Measurements from ENCODE around the gene VPS37B.
"Not testable (repeated sequence)": the region's sequence is repeated elsewhere in the genome, so short reads cannot be mapped to it uniquely, and the experiment has no call there.

VPS37B gene

DNA sequence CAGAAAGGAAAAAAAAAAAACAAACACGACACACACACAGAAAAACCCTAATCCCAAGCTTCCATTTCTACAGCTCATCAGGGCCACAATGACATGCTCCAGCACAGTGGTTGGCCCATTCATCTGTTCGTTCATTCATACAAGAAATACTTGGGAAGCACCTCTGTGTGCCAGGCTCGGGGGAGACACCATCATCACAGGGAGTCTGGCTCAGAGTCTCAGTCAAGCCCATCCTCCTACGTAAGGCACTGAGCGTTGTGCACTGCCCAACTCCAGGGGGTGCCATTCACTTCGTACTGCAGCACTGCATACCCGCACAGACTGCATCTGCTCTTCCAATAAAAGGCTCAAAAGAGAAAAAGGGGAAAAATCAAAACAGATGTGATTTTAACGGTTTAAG, 15.3 kb downstream of the VPS37B start:
- H3K4me3 ChIP-seq (ENCODE audit: low read depth, low read length) = no peak overlapping the region
- TF ChIP-seq, protein P1, sequence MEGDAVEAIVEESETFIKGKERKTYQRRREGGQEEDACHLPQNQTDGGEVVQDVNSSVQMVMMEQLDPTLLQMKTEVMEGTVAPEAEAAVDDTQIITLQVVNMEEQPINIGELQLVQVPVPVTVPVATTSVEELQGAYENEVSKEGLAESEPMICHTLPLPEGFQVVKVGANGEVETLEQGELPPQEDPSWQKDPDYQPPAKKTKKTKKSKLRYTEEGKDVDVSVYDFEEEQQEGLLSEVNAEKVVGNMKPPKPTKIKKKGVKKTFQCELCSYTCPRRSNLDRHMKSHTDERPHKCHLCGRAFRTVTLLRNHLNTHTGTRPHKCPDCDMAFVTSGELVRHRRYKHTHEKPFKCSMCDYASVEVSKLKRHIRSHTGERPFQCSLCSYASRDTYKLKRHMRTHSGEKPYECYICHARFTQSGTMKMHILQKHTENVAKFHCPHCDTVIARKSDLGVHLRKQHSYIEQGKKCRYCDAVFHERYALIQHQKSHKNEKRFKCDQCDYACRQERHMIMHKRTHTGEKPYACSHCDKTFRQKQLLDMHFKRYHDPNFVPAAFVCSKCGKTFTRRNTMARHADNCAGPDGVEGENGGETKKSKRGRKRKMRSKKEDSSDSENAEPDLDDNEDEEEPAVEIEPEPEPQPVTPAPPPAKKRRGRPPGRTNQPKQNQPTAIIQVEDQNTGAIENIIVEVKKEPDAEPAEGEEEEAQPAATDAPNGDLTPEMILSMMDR (conservative IDR thresholded peaks at IDR 0.05; ENCODE audit: low read depth, low read length) = peak; percentile 71
- DNase-seq (ENCODE audit: low read depth) = peak; percentile 71

DNA sequence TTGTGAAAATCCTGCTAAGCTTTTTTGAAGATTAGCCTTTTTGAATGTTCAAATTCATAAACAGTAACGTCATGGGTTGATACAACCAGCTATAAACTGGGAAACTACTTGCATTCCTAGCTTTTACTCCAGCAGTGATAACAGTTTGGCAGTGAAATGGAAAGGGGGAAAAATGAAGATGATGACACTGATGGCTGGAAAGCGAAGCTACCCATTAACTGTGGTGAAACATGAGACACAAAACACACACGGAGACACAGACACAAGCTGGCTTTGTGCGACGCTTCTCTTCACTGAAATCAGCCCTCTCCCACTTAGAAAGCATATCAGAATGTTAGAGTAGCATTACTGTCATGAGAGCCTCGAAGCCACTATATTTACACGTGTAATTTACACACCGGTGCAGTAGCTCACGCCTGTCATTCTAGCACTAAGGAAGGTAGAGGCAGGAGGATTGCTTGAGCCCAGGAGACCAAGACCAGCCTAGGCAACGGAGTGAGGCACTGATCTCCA, 15.7 kb downstream of the VPS37B start:
- DNase-seq (ENCODE audit: low read depth) = peak; percentile 56
- TF ChIP-seq, protein P1 (conservative IDR thresholded peaks at IDR 0.05; ENCODE audit: low read depth, low read length) = no peak
- H3K4me3 ChIP-seq (ENCODE audit: low read depth, low read length) = no peak overlapping the region

DNA sequence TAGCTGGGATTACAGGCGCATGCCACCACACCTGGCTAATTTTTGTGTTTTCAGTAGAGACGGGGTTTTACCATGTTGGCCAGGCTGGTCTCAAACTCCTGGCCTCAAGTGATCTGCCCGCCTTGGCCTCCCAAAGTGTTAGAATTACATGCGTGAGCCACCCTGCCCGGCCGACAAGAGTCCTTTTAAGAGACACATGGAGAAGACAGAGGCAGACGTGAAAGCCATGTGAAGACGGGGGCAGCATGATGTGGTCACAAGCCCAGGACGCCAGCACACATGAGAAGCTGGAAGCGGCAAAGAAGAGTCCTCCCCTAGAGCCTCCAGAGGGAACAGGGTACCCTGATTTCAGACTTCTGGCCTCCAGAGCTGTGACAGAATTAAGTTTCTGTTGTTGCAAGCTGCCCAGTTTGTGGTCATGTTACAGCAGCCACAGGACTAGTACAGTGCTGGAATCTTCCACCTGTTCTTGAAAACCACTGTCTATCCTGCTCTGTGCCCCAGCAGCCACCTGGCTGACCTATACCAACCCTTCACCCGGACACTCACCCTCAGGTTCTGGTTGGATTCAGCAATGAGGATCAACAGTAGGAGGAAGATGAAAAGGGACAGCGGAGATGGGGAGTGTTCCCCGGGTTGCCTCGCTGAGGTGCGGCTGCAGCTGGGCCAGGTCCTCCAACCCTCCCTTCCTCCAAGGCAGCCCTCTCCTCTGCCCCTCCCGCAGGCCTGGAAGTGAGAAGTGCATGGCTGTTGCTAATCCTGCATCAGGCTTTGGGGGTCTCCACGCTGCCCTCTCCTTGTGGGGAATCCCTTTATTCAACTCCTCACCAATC, 16.9 kb downstream of the VPS37B start:
- DNase-seq (ENCODE audit: low read depth) = no peak
- TF ChIP-seq, protein P1 (conservative IDR thresholded peaks at IDR 0.05; ENCODE audit: low read depth, low read length) = no peak
- no peak overlapping the region for H3K4me3 ChIP-seq (ENCODE audit: low read depth, low read length)

DNA sequence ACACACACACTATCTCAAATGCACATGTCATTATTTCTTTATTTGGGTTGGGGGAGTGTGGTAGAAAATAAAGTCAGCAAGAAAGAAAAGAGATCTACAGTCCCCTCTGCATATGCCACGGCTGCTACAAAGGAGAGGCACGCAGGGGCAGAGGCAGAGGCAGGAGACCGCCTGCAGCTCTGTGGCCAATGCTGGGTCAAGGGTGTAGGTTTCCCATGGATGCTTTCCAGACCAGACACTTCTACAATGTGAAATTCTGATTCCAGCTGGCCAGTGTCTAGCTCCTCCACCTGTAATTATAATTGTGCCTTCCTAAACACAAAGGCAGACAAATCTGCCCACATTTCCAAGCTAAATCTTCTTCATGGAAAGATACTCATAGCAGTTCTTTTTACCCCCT, 19.2 kb downstream of the VPS37B start:
- TF ChIP-seq, protein P1 (conservative IDR thresholded peaks at IDR 0.05; ENCODE audit: low read depth, low read length) = no peak
- no peak overlapping the region for H3K4me3 ChIP-seq (ENCODE audit: low read depth, low read length)

DNA sequence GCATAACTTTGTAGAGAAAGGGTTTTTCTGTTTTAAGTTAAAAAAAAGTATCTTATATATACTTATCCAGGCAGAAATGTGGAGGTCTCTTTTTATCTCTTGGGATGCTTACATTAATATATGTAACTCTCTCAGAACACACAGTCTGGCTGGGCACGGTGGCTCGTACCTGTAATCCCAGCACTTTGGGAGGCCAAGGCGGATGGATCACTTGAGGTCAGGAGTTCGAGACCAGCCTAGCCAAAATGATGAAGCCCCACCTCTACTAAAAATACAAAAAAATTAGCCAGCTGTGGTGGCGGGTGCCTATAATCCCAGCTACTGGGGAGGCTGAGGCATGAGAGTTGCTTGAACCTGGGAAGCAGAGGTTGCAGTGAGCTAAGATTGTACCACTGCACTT, 19.6 kb downstream of the VPS37B start:
- not testable (repeated sequence) for H3K4me3 ChIP-seq (ENCODE audit: low read depth, low read length); DNase-seq (ENCODE audit: low read depth)

More for the DNA sequence above, 19.2 kb downstream of the VPS37B start:
- peak; percentile 72 for DNase-seq (ENCODE audit: low read depth)

DNA sequence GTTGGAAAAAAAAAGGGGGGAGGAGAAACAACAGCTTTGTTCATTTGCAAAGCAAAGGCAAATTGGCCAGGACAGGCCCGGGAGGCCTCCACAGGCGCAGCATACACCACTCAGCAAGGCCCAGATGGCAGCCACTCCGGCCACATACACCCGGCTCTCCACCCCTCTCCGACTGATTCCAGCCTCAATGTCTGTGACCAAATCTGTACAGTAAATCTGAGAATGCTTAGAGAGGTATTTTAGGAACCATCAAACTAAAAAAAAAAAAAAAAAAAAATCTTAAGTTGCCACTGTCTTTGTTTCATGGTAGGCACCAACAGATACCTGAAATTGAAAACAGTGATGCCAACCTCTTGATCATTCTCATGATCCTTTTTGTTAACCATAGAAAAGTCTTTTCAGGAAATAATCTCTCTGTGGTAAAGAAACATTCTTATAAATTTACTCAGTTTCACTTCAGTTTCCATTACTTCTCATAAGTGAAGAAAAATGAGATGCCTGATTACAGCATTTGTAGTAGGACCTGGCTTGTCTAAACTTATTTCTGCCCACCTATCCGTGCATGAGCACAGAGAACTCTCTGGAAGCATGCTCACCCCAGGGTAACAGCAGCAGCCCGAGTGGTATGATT, 20.2 kb downstream of the VPS37B start:
- DNase-seq (ENCODE audit: low read depth) = no peak
- TF ChIP-seq, protein P1 (conservative IDR thresholded peaks at IDR 0.05; ENCODE audit: low read depth, low read length) = no peak
- H3K4me3 ChIP-seq (ENCODE audit: low read depth, low read length) = no peak overlapping the region

DNA sequence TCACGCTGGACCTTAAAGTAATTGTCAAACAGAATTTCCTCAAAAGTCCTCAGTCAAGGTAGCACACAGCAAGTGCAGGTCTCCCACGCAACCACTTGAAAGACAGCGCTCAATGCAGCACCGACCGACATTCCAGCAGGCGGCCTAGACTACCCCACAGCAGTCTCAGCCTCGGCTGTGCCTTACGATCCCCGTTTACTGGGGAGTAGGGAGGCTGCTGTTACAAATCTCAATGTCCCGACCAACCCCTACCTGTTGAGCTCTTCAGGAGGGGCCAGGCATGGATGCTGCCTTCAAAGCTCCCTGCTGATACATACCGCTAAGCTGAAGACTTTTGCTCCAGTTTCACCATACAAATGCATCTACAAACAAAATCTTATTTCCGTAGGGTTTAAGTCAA, 21.8 kb downstream of the VPS37B start:
- DNase-seq (ENCODE audit: low read depth) = no peak
- H3K4me3 ChIP-seq (ENCODE audit: low read depth, low read length) = no peak overlapping the region
- TF ChIP-seq, protein P1 (conservative IDR thresholded peaks at IDR 0.05; ENCODE audit: low read depth, low read length) = no peak

Measured in choroid plexus epithelial cell (primary cell).